SU-DHL-6 (cell line): ENCODE results near the gene MIS18BP1.

ENCODE experiments used
- H2AFZ ChIP-seq: fragments of 200-600 bp; sonication (generic); 2 replicates; pipeline ENCODE4 v1.6.1; 2014; ENCODE audit warnings: low read depth, mild to moderate bottlenecking, moderate library complexity, mixed read lengths, antibody characterized with exemption, low read length; ENCODE audit not compliant: severe bottlenecking
- H3F3A ChIP-seq: fragments of 200-600 bp; shearing (Covaris generic); 2 replicates; pipeline ENCODE4 v1.6.0; 2016; ENCODE audit warnings: antibody characterized with exemption, mild to moderate bottlenecking; ENCODE audit not compliant: insufficient read depth
- H3K27ac ChIP-seq: fragments of 200-600 bp; sonication (generic); 2 replicates; pipeline ENCODE4 v1.5.1; 2016; ENCODE audit warnings: low read depth, mild to moderate bottlenecking, low read length, moderate library complexity, mixed read lengths
- H3K27me3 ChIP-seq: fragments of 200-600 bp; sonication (generic), shearing (Covaris generic); 2 replicates; pipeline ENCODE4 v1.6.0; 2014; ENCODE audit warnings: mild to moderate bottlenecking, low read length
- H3K36me3 ChIP-seq: fragments of 200-600 bp; sonication (generic); 2 replicates; pipeline ENCODE4 v1.6.1; 2014; ENCODE audit warnings: mild to moderate bottlenecking, low read length, mixed read lengths
- H3K4me2 ChIP-seq: fragments of 300-600, 200-600 bp; shearing (Covaris generic), sonication (generic); 2 replicates; pipeline ENCODE4 v1.6.0; 2014; ENCODE audit warnings: low read length, low read depth, mild to moderate bottlenecking; ENCODE audit not compliant: poor library complexity, severe bottlenecking
- H3K4me3 ChIP-seq: fragments of 200-600 bp; sonication (generic); 2 replicates; pipeline ENCODE4 v1.5.1; 2014; ENCODE audit warnings: antibody characterized with exemption, low read length, mild to moderate bottlenecking, mixed read lengths; ENCODE audit not compliant: insufficient read depth, poor library complexity, severe bottlenecking
- H3K79me2 ChIP-seq: fragments of 200-600 bp; sonication (generic); 2 replicates; pipeline ENCODE4 v1.6.1; 2014; ENCODE audit warnings: mild to moderate bottlenecking, low read length, moderate library complexity; ENCODE audit not compliant: insufficient read depth
- H3K9ac ChIP-seq: fragments of 200-600 bp; sonication (generic); 2 replicates; pipeline ENCODE4 v1.7.0; 2014; ENCODE audit warnings: mild to moderate bottlenecking, low read length
- H3K9me2 ChIP-seq: fragments of 200-600 bp; sonication (generic); replicated peaks from 2 replicates; pipeline ENCODE4 v1.6.1; 2014; ENCODE audit warnings: low read length; ENCODE audit not compliant: insufficient read depth
- H3K9me3 ChIP-seq: fragments of 200-600 bp; sonication (generic); 2 replicates; pipeline ENCODE4 v1.6.1; 2014; ENCODE audit warnings: low read length, mixed read lengths; ENCODE audit not compliant: insufficient read depth
- H4K20me1 ChIP-seq: fragments of 200-600 bp; sonication (generic); 2 replicates; pipeline ENCODE4 v1.6.1; 2014; ENCODE audit warnings: low read depth, mild to moderate bottlenecking, antibody characterized with exemption, low read length, moderate library complexity, mixed read lengths
- CTCF ChIP-seq: fragments of 200-600 bp; sonication (generic); IDR thresholded peaks from one replicate; pipeline ENCODE4 v1.5.1; 2017; ENCODE audit warnings: antibody characterized with exemption, mild to moderate bottlenecking, low read length, moderate library complexity; ENCODE audit not compliant: insufficient read depth, poor library complexity, severe bottlenecking
- EZH2phosphoT487 ChIP-seq: fragments of 200-600 bp; sonication (generic), shearing (Covaris generic); conservative IDR thresholded peaks from 2 replicates; pipeline ENCODE4 v1.6.1; 2018; ENCODE audit warnings: mild to moderate bottlenecking, antibody characterized with exemption, low read length, moderate library complexity, mixed read lengths

MIS18BP1 gene

GRCh38 chr14:45270031-45270430 lies 17.0 kb upstream of the MIS18BP1 start:
- H2AFZ ChIP-seq, result no peak overlapping the region

GRCh38 chr14:45267071-45267470 lies 14.1 kb upstream of the MIS18BP1 start:
- H3K9ac ChIP-seq, result no peak overlapping the region
- H3K4me2 ChIP-seq, result no peak overlapping the region
- H3K9me3 ChIP-seq, result no peaks in the 10 kb centered on the region
- TF ChIP-seq CTCF (no peak), EZH2phosphoT487 (no peak)
- H3K27me3 ChIP-seq, result no peaks in the 10 kb centered on the region
- H3K9me2 ChIP-seq, result no peaks in the 10 kb centered on the region
- H3K79me2 ChIP-seq, result no peaks in the 10 kb centered on the region
- H4K20me1 ChIP-seq, result no peaks in the 10 kb centered on the region
- no peaks in the 10 kb centered on the region for H3K36me3 ChIP-seq
- no peak overlapping the region for H2AFZ ChIP-seq
- no peak overlapping the region for H3K27ac ChIP-seq
- no peaks in the 10 kb centered on the region for H3F3A ChIP-seq
- H3K4me3 ChIP-seq, result no peak overlapping the region

More at GRCh38 chr14:45270031-45270430, 17.0 kb upstream of the MIS18BP1 start:
- H3K4me2 ChIP-seq, result no peak overlapping the region
- H3K27me3 ChIP-seq, result no peaks in the 10 kb centered on the region
- H3K9me3 ChIP-seq, result no peaks in the 10 kb centered on the region
- H4K20me1 ChIP-seq, result no peaks in the 10 kb centered on the region
- H3K4me3 ChIP-seq, result no peak overlapping the region
- H3K9ac ChIP-seq, result no peak overlapping the region
- H3F3A ChIP-seq, result no peaks in the 10 kb centered on the region
- H3K36me3 ChIP-seq, result no peaks in the 10 kb centered on the region
- H3K9me2 ChIP-seq, result no peaks in the 10 kb centered on the region
- no peak for TF ChIP-seq CTCF
- TF ChIP-seq EZH2phosphoT487, result no peak
- no peaks in the 10 kb centered on the region for H3K79me2 ChIP-seq
- no peak overlapping the region for H3K27ac ChIP-seq

- no peaks in the 10 kb centered on the region for H4K20me1 ChIP-seq
- H3K4me3 ChIP-seq, result no peak overlapping the region
- H3K4me2 ChIP-seq, result no peak overlapping the region
- no peaks in the 10 kb centered on the region for H3K79me2 ChIP-seq
- no peak overlapping the region for H3K9ac ChIP-seq
- no peak overlapping the region for H3K27ac ChIP-seq
- no peaks in the 10 kb centered on the region for H3K27me3 ChIP-seq
- H3K9me2 ChIP-seq, result no peaks in the 10 kb centered on the region
- H3F3A ChIP-seq, result no peaks in the 10 kb centered on the region
- H3K36me3 ChIP-seq, result no peaks in the 10 kb centered on the region; the same call in 1 of the 2 replicates
- H3K9me3 ChIP-seq, result peaks cover 22% of the 10 kb centered on the region; the same call in 1 of the 2 replicates
- no peak overlapping the region for H2AFZ ChIP-seq
- TF ChIP-seq CTCF (no peak), EZH2phosphoT487 (no peak)
Observed at GRCh38 chr14:45262637-45263036, 9.6 kb upstream of the MIS18BP1 start.

GRCh38 chr14:45261209-45261608 lies 8.2 kb upstream of the MIS18BP1 start:
- Histone ChIP-seq H3K4me3 (no peak overlapping the region), H2AFZ (no peak overlapping the region)

More at GRCh38 chr14:45261209-45261608, 8.2 kb upstream of the MIS18BP1 start:
- Histone ChIP-seq H3F3A (no peaks in the 10 kb centered on the region), H3K79me2 (no peaks in the 10 kb centered on the region), H3K27me3 (no peaks in the 10 kb centered on the region), H4K20me1 (no peaks in the 10 kb centered on the region), H3K27ac (no peak overlapping the region), H3K9me2 (no peaks in the 10 kb centered on the region), H3K36me3 (no peaks in the 10 kb centered on the region; the same call in 1 of the 2 replicates), H3K9ac (no peak overlapping the region), H3K9me3 (peaks cover 24% of the 10 kb centered on the region; the same call in 1 of the 2 replicates), H3K4me2 (no peak overlapping the region)
- TF ChIP-seq CTCF (no peak), EZH2phosphoT487 (no peak)
